AG09319 (cell line): ENCODE data around the gene SLC22A12.

Source experiments
- DNase-seq: peaks from one replicate; pipeline ENCODE4 v3.0.0-alpha.2; 2010; ENCODE audit warnings: low read depth; ENCODE audit errors: extremely low read depth
- CTCF ChIP-seq: IDR thresholded peaks from 2 replicates; pipeline ENCODE4 v1.5.1; 2011; ENCODE audit warnings: low read depth, mild to moderate bottlenecking, inconsistent platforms, low read length, moderate library complexity

SLC22A12 gene

GRCh38 chr11:64598106-64598796, 7.2 kb downstream of the SLC22A12 start:
- no peak for TF ChIP-seq CTCF
- DNase-seq, result no peak

GRCh38 chr11:64598797-64599697, 8.0 kb downstream of the SLC22A12 start:
- DNase-seq, result no peak
- no peak for TF ChIP-seq CTCF

GRCh38 chr11:64599698-64600211, 8.7 kb downstream of the SLC22A12 start:
- no peak for TF ChIP-seq CTCF
- no peak for DNase-seq

GRCh38 chr11:64600281-64600992, 9.4 kb downstream of the SLC22A12 start:
- DNase-seq, result no peak
- TF ChIP-seq CTCF, result no peak

GRCh38 chr11:64601605-64602465, 10.8 kb downstream of the SLC22A12 start:
- no peak for TF ChIP-seq CTCF
- no peak for DNase-seq

- TF ChIP-seq CTCF, result no peak
- DNase-seq, result no peak
These were observed 11.5 kb downstream of the SLC22A12 start for GRCh38 chr11:64602466-64603070.
